ENCODE results near the gene TRIP10.

GRCh38 chr19:6694147-6694815 is 45.2 kb upstream of the TRIP10 start:
- TF ChIP-seq CTCF (IDR thresholded peaks at IDR 0.05), result no peak
- no peak for TF ChIP-seq POLR2AphosphoS5 (IDR thresholded peaks at IDR 0.05)
- TF ChIP-seq POLR2A (IDR thresholded peaks at IDR 0.05), result no peak
